Mucosa of gallbladder (tissue), 1 donor: ENCODE measurements around the gene ARID2. TPM values are rescaled to one million over a fixed set of nuclear protein-coding genes. Genes with fewer than 3 reads are reported as not detected.

ENCODE experiments used
- DNase-seq: peaks from one replicate; pipeline ENCODE4 v3.0.0-alpha.2; 2020; ENCODE audit warnings: low spot score
- total RNA-seq: library from RNA; stranded (reverse); gene quantifications from one replicate; pipeline ENCODE4 v1.2.1, GENCODE V29; 2021
- donor health status: DM: no; HTN: no; CAD: no.

The ARID2 gene
- total RNA-seq, 1 donor from 2014 or later = 34.1 TPM

DNA sequence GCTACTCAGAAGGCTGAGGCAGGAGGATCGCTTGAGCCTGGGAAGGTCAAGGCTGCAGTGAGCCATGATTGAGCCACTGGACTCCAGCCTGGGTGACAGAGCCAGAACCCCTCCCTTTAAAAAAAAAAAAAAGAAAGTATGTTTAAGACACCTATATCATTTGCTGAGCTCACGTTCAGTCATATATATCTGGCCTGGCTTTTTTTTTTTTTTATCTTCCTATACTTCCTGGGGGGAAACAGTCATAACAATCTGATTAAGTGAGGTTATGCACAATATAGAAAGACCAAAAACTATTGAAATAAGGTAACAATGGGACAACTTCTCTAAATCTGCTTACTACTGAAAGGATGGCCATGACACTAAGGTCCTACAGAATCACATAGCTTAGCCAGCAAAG is 9.4 kb upstream of the ARID2 start:
- DNase-seq = no peak

DNA sequence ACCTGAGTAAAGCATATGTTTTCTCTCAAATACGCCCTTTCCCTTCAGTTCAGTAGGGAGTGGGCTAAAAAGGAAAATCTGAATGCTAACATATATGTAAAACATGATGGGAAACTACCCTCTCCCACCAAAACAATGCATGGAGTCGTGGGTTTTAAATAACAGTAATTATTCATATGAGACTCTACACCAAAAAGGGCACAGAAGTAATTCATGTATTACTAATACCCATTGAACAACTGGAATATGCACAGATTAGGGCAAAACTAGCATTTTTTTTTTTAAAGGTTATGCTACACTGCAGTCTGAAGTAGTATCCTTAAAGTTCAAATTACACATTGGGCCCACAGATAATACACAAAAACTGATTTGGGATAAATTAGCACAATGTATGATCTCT is 8.1 kb upstream of the ARID2 start:
- no peak for DNase-seq

DNA sequence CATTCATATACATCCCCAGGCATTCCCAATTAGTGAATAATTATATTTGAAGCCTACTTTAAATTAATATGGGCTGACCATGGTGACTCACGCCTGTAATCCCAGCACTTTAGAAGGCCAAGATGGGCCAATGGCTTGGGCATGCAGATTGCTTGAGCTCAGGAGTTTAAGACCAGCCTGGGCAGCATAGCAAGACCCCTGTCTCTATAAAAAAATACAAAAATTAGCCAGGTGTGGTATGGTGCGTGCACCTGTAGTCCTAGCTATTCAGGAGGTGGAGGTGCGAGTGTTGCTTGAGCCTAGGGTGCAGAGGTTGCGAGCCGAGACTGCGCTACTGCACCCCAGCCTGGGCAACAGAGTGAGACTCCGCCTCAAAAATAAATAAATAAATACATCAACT is 7.6 kb upstream of the ARID2 start:
- no peak for DNase-seq

DNA sequence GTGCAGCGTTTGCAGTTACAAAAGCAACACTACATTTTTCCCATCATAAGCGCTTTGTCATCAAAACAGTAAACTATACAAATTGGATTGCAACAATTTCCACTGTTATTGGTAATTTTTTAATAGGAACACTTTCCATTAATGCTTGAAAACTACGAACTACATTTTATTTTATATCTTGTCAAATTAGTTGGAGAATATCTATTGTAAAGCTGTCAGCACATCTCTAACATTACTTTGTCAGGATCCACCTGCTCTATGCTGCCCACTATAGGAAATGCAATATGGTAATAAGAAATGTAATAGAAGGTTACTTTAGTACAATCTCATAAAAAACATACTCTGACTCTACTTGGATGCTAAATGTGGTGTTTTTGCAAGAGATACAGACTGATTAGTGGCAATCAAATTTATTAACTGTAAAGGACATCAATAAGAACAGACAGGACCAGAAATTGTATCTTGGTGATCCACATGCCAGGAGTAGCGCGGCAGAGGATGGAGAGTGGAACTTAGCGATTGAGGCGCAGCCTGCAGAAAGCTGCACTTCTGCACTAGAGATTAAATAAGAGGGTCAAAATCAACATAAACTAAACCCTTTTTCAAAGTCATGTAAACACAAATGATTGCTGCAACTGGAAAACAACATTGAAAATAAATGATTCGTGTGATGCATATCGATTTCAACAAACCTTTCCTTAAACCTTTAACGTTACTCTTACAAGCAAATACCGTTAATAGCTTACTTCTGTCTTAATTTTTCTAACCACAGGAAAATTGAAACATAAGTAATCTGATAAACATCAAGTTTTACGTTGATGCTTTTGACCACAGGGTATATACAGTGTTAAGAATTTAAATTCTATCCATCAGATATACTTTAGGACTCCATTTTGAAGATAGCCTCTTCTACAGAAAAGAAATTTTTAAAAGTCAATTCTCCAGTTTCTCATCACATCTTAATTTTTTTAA is 3.6 kb upstream of the ARID2 start:
- DNase-seq = no peak

DNA sequence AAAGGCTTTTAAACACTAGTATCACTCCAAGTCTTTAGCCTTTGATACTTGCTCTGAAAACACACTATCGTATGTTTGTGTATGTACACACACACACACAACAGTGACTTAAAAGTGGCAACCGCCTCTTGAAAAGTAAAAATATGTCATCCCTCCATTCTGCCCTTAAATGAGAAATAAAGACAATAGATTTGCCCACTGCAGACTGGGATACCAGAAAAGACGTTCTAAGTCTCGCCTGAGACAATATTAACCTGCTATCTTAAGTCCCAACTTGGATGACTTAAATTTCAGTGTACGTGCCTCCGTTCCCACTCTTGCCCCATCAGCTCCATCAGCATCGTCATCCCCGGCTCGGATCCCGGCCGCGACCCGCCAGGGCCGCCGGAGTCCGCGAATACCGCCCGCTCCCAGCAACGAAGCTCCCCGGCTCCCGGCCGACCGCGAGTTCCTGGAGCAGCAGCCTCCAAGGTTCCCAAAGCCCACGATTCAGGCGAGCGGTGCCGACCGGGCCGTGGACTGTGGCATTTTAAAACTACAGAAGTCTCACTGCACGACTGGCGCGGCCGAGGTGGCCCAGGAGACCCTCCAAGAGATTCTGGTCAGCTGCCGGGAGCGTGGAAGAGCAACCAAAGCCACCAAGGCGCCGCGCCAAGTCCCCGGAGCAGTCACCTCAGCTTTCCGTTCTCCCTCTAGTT is 2.8 kb upstream of the ARID2 start:
- DNase-seq = peak; percentile 34

DNA sequence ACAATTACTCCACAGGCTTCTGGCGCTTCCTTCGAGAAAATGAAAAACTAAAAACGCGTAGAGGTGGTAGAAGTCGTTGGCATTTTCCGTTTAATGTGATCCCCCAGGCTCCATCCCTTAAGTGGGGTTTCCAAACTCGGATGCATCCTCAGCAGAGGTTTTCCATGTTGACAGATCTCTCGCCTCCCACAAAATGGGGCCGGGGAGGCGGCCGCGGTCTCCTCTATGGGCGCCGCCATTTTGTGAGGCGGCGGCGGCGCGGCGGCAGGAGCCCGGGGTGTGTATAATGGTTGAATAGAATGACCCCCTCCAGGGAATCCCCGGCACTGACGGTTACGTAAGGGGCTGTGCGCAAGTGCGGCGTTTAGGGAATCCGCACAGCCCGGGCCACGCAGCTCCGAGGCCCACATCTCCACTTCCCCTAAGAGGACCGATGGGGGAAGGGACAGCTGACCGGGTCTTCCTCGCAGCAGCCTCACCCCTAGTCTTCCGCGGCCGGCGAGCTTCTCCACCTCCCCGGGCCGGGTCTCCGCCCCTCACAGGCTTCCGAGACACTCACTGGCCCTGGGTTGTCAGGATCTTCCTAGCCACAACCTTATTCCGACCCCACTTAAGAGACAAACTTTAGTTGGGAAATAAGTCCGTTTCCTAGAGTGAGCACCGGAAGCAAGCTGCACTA is 2.1 kb upstream of the ARID2 start:
- peak; percentile 95 for DNase-seq

DNA sequence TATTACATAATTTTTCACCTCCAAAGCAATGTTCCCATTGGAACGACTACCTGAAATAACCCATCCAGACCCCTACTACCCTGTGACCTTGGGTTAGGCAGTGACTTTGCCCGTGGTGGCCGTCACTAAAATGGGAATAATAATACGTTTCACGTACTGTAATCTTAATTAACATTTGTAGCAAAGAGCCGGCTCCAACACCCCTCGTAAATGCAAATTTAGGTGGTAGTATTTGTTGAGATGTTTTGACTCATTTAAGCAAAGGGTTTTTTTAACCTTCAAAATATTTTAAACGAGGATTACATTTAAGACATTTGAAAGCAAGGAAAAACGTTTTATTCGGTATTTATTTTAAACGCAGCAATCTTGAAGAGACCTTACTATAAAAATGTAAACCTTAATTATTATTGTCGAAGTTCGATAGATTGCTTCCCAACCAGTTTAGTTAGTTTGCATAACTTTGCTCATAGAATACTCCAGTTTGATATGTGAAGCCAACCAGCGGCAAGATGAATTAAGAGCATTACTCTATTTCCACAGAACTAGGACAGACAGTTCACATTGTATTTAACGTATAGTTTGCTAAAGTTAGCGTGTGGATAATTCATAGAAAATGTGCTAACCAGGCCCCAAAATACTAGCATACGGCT is 1.4 kb upstream of the ARID2 start:
- DNase-seq = no peak

DNA sequence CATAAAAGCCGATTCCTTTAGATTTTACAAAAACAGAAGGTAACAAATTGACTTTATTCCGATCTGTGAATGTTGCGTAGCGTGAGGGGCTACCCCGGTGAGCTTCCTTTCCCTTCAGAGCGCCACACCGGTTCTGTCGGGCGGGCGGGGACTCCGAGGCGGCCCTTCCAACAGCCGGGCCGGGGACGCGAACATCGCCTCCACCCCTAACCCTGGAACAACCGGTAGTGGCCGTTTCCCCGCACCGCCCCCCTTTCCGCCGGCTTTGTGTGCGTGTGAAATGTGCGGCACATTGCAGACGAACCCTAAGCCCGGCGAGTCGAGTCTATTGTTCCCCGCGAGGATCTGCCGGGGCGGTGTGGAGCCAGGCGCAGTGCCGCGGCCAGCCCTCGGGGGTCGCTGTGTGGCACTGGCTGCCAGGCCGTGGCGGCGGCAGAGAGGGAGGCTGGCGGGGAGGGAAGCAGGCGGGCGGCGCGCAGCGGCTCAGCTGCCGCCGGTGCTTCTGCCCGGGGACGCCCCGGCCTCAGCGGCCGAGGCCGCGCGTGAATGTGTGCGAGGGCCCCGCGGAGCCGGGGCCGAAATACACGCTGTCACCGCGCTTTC is 775 bp upstream of the ARID2 start:
- peak; percentile 99 for DNase-seq

DNA sequence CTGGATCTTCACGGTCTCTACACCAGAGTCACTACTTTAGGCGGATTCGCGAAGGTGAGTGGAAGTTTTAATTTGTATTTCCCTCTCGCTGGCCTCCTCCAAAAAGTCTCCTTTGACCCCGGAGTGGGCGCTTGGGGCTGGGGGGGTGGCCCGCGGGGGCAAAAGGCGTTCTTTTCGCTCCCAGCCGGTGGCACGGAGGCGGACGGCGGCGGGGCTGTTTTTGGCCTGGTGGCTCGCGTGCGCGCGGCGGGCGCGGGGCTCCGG is 510 bp downstream of the ARID2 start:
- no peak for DNase-seq

DNA sequence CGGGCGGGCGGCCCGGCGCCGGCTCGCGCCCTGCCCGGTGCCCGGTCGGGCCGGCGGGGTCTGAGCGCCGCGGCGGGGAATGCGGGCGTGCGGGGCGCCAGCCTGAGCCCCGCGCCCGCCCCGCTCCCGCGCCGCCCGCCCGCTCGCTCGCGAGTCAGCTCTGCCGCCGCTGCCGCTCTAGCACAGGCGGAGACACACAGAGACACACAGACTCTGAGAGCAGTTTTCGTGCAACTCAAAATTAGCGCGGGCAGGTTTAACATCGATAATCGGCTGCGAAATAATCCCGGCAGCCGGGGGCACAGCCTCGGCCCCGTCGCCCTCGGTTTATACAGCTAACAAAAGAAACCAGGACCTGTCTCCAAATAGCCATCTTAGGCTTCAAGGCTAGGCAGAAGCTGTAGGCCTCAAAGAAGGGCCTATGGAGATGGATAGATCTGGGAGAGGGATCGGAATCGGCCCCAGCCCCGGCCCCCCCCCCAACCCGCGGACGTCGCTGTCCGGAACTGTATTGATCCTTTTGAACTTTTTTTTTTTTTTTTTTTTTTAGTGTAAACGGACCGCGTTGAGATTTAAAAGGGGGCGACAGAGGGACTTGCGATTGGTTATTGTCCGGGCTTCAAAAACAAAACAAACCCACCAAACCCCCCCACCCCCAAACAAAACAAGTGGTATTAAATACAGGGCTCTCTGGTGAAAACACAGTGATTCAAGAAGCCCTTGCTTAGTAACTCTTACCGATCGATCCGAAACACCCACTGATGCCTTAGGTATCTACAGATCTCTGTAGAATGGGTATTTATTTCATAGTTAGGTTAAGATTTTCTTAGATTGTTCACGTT is 1.1 kb downstream of the ARID2 start:
- DNase-seq = peak; percentile 25

DNA sequence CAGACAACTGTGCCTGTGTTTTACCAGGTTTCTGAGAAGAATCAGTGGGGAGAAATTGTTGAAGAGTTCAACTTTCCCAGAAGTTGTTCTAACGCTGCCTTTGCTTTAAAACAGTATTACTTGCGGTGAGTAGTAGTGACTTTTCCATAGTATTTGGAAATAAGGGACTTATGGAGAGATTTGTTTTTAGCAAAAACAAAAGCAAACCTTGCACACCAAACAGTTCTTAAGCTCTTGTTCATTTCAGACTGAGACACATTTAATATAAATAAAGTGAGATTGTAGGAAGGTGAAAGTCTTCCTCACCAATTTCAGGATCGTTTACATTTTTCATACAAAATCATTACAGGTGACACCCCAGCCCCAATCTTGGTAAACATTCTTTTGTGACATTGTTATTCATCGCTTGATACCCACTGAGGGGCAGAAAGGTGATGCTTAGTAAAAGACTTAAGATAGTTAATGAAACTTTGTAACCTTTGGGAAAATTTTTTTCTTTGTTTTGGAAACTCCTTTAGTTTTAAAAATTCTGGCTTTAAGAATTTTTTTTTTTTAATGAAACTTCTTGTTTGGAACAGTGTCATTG is 1.8 kb downstream of the ARID2 start:
- DNase-seq = no peak

DNA sequence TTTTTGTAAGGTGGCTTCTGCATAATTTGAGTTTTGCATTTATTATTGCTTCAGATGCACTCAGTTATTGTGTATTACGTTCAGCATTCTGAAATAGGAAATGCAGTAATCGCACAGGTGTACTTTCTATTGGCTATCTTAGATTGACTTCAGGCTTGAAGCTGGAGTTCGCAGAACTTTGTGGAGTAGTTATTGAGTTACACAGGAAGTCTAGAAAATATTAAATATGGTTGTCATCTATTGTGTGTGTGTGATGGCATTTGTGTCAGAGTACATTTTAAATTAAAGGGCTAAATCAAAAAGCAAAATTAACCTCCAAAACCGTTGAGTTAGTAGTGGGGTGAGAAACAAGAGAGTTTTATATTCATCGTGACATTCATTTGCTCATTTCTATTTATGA is 2.7 kb downstream of the ARID2 start:
- no peak for DNase-seq

DNA sequence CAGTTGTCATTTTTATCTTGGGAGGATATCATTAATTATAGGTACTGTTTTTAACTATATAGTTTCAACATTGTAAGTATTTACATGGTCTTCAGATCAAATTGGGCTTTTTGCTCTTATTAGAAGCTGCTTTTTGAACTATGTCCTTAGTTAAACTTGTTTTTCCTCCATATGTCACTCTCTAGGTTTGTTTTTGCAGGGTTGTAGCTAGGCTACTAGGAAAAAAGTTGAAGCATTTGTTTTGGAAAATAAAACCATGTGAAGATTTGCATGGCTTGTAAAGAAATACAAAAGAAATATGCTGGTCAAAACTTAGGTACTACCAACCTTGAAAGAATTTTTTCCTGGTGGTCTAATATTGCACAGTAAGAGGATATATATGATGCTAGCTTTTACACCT is 3.4 kb downstream of the ARID2 start:
- DNase-seq = no peak

DNA sequence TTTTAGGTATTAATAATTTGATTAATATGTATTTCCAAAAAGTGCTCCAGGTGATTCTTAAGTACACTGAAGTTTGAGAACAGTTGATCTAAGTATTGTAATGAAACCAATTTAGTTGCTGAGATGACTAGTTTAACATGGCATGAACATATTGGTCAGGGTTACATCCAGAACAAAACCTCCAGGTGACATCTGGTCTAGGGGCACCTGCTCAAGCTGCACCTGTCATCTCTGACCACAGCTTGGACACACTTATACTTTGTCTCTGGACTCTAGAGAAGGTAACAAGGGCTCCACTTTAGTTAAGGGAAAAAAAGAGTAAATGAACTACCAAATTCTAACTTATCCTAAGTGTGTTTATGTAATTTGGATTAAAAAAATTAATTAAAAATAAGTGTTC is 8.1 kb downstream of the ARID2 start:
- no peak for DNase-seq

DNA sequence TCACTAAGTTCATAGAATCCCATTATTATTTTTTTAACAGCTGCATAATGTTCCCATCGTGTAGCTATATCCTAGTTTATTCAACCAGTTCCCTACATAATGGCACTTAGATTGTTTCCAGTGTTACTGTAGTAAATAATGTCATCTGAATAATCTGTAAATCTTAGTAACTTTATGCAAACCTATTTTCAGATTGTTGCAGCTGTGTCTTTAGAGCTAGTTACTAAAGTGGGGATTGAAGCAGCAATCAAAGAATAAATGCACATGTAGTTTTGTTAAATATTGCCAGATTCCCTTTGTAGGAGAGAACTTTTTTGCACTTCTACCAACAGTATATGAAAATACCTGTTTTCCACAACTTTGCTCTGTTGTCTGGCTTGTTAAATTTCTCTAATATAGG is 13.1 kb downstream of the ARID2 start:
- DNase-seq = no peak

DNA sequence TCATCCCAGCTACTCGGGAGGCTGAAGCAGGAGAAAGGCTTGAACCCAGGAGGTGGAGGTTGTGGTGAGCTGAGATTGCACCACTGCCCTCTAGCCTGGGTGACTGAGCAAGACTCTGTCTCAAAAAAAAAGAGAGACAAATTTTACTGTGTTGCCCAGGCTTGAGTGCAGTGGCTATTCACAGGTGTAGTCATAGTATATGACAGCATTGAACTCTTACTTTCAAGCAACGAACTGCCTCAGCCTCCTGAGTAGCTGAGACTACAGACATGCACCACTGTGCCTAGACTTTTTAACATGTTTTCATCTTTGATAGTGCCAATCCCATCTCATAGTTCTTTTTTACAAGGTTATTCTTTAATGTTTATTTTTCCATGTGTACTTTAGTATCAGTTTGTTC is 13.7 kb downstream of the ARID2 start:
- DNase-seq = no peak

DNA sequence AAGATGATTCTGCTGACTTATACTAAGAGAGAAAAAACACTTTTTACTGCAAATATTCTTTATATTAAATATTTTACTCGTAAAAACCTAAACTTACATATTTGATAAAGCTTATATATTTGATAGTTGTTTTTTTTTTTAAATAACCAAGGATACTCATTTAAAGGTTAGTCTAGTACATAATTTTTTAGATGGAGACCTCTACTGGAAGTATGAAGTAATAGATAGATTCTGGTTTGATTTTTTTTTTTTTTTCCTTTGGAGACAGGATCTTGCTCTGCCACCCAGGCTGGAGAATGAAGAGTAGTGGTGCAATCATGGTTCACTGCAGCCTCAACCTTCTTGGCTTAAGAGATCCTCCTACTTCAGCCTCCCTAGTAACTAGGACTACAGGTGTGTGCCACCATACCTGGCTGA is 16.4 kb downstream of the ARID2 start:
- DNase-seq = no peak

DNA sequence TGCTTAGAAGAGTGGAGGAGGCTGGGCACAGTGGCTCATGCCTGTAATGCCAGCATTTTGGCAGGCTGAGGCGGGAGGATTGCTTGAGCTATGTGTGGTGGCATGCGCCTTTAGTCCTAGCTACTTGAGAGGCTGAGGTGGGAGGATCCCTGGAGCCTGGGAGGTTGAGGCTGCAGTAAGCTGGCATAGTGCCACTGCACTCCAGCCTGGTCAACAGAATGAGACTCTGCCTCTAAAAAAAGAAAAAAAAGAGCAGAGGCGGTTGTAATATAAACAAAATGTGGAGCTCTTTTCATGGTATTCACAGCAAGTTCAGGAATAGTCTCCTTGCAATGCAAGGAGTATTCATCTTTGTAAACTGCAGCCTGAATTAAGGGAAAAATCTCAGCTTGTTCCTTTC is 27.2 kb downstream of the ARID2 start:
- DNase-seq = no peak

DNA sequence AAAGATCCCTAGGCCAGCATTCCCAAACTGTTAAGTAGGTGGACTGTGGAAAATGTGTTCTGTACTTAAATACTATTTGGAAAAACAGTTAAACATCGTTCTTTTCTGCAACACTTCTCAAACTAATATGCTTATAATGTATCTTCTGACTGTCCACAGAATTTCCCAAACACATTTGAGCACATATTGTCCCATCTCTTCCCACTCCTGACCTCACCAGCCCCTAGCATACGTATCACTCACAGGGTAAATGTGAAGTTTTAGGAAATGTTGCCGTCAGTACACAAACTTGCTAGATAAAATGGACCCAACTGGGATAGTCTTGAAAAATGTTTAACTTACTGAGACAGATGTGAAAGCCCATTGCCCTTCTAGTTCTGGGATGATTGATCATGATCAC is 27.7 kb downstream of the ARID2 start:
- no peak for DNase-seq

DNA sequence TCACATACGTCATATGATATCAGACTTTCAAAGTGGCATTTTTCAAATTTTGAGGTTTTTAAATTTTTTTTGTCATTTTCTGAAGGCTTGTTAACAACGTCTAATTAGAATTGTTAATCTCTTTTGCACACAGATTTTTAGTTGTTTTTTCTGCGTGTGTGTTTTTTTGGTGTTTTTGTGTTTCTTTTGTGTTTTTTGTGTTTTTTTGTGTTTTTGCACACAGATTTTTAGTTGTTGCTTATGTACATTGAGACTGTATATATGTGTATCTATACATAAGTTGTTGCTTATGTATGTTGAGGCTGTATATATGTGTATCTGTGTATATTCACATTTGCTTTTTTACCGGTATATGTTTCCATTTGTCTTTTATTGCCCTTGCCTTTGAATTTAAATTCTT is 30.8 kb downstream of the ARID2 start:
- no peak for DNase-seq
